RWPE1 (cell line): ENCODE measurements around the gene NKX1-2.

ENCODE experiments used
- CTCF ChIA-PET: fragments of 350-600 bp; sonication (Branson Sonifier 250); formaldehyde crosslinking; extraction: SDS; loops from one replicate; lab custom pipeline; 2021; lab: Yijun Ruan, JAX
- POLR2A ChIA-PET: fragments of 400-600 bp; formaldehyde crosslinking; extraction: SDS; loops from one replicate; lab custom pipeline; 2020; ENCODE audit warnings: antibody characterized with exemption; ENCODE audit not compliant: low non-redundant PET; lab: Yijun Ruan, JAX
- DNase-seq: peaks from one replicate; pipeline ENCODE4 v3.0.0; 2012; ENCODE audit warnings: low spot score
- H3K27ac ChIP-seq: fragments of 450-650 bp; 2 replicates; pipeline ENCODE4 v1.5.1; 2017
- CTCF ChIP-seq: fragments of 450-650 bp; conservative IDR thresholded peaks from 2 replicates; pipeline ENCODE4 v1.5.1; 2017; ENCODE audit warnings: low read depth, mild to moderate bottlenecking

NKX1-2 gene

GRCh38 chr10:124459395-124459794 lies 9.6 kb upstream of the NKX1-2 start:
- no peak overlapping the region for H3K27ac ChIP-seq
- no peak for TF ChIP-seq CTCF
- ChIA-PET POLR2A (no interaction called here), CTCF (interaction anchor here (0.5 to 0.7 kb wide), 2 partner anchors 10 to 130 kb away, joined by 3 to 4 read pairs; no protein-coding TSS in a partner anchor)
- no peak for DNase-seq

GRCh38 chr10:124458889-124459288 lies 9.1 kb upstream of the NKX1-2 start:
- CTCF ChIA-PET: no interaction called here
- no peak for DNase-seq
- POLR2A ChIA-PET: no interaction called here

GRCh38 chr10:124458473-124458872 lies 8.6 kb upstream of the NKX1-2 start:
- CTCF ChIA-PET: no interaction called here
- no peak for DNase-seq
- H3K27ac ChIP-seq: no peak overlapping the region
- no peak for TF ChIP-seq CTCF
- POLR2A ChIA-PET: no interaction called here

More at GRCh38 chr10:124458889-124459288, 9.1 kb upstream of the NKX1-2 start:
- H3K27ac ChIP-seq: no peak overlapping the region
- no peak for TF ChIP-seq CTCF

- no peak for TF ChIP-seq CTCF
- ChIA-PET POLR2A (interaction anchor here (0.6 kb wide), 1 partner anchor 17 kb away, joined by 3 read pairs; no protein-coding TSS in a partner anchor), CTCF (interaction anchor here (0.6 to 0.9 kb wide), 2 partner anchors 28 to 926 kb away, joined by 3 to 4 read pairs; no protein-coding TSS in a partner anchor)
- no peak for DNase-seq
- H3K27ac ChIP-seq: no peak overlapping the region
These were observed 5.6 kb upstream of the NKX1-2 start for GRCh38 chr10:124455441-124455840.

GRCh38 chr10:124453960-124454610 lies 4.2 kb upstream of the NKX1-2 start:
- ChIA-PET POLR2A (no interaction called here), CTCF (no interaction called here)
- H3K27ac ChIP-seq: no peak overlapping the region
- no peak for TF ChIP-seq CTCF
- DNase-seq: no peak

GRCh38 chr10:124451276-124451675 lies 1.4 kb upstream of the NKX1-2 start:
- TF ChIP-seq CTCF: no peak
- no peak for DNase-seq
- no peak overlapping the region for H3K27ac ChIP-seq
- ChIA-PET POLR2A (no interaction called here), CTCF (interaction anchor here (1.7 kb wide), 1 partner anchor 48 kb away, joined by 4 read pairs; no protein-coding TSS in a partner anchor)
